SH-SY5Y (cell line): Measurements from ENCODE around the gene APLP1.

Experiments used
- GATA2 ChIP-seq: IDR thresholded peaks from 2 replicates; pipeline ENCODE4 v1.6.1; 2011; ENCODE audit warnings: mild to moderate bottlenecking, low read depth, low read length
- GATA3 ChIP-seq: IDR thresholded peaks from 2 replicates; pipeline ENCODE4 v1.6.1; 2011; ENCODE audit warnings: low read depth, mild to moderate bottlenecking, low read length, moderate library complexity

Gene APLP1

GRCh38 chr19:35846038-35846668 lies 22.2 kb upstream of the APLP1 start:
- TF ChIP-seq GATA2, result no peak
- no peak for TF ChIP-seq GATA3

GRCh38 chr19:35847911-35848310 lies 20.5 kb upstream of the APLP1 start:
- TF ChIP-seq GATA3 (no peak), GATA2 (no peak)

- TF ChIP-seq GATA2 (no peak), GATA3 (no peak)
Observed at GRCh38 chr19:35848486-35848885, 19.9 kb upstream of the APLP1 start.

DNA sequence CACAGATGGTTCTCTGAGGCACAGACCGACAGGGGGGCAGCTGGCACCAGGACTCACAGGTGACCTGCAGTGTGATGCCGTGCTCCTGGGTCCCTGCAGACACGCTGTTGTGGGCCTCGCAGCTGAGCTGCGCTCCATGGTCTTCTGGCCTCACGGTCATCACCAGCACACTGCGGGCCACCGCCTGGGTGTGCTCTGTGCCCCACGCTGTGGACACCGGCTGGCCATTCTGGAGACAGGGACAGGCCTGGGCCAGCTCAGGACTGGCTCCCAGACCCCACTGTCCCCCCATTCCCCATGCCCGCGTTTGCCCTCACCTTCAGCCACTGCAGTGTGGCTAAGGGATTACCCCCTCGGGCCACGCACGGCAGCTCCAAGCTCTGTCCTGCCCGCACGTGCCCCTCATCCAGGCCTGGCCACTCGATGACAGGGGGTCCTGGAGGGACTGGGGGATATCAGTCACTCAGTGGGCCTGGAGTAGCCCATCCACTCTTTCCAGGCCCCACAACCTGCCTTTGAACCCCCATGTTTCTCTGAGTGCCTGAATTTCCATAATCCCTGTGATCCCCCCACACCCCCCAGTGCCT lies 19.4 kb upstream of the APLP1 start:
- TF ChIP-seq GATA3, result no peak
- no peak for TF ChIP-seq GATA2

DNA sequence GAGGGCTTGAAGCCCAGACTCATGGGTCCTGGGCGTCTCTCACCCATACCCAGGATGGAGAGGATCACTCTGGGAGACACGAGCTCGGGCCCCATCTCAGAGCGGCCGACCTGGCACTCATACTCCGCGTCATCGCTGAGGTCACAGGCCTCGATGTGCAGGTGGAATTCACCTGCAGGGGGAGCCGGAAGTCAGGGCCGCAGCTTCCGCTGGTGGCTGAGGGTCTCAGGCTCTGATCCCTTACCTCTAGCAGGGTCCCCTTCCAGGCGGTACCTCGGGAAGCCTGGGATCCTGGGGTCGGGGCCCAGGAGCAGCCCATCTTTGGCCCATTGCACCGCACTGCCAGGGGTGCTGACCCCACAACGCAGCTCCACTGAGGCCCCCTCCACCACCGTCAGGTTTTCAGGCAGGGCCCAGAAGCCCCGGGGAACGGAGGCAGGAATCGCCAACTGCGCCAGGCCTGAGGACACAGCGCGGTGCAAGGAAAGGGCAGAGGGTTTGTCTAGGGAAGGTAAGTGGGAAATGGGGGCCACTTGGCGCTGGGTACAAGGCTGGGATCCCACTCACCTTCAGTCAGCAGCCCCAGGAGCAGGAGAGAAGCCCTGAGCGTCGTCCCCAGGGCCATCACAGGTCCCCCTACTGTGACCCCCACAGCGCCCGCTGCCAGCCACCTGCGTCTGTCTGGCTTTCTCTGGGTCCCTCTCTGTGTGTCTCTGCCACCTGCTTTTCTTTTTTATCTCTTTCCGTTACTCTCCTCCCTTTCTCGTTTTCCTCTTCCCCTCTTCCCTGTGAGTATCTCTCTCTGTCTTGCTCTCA lies 17.0 kb upstream of the APLP1 start:
- no peak for TF ChIP-seq GATA2
- no peak for TF ChIP-seq GATA3

- TF ChIP-seq GATA2 (no peak), GATA3 (no peak)
Observed at GRCh38 chr19:35852029-35852780, 16.2 kb upstream of the APLP1 start, which contains the start of gene NPHS1. Gene NPHS1 (minus strand): TSS chr19:35852504. CDS start chr19:35851837, 667 bp downstream.

- TF ChIP-seq GATA3, result no peak
- no peak for TF ChIP-seq GATA2
Observed at GRCh38 chr19:35853038-35853756, 15.2 kb upstream of the APLP1 start.

DNA sequence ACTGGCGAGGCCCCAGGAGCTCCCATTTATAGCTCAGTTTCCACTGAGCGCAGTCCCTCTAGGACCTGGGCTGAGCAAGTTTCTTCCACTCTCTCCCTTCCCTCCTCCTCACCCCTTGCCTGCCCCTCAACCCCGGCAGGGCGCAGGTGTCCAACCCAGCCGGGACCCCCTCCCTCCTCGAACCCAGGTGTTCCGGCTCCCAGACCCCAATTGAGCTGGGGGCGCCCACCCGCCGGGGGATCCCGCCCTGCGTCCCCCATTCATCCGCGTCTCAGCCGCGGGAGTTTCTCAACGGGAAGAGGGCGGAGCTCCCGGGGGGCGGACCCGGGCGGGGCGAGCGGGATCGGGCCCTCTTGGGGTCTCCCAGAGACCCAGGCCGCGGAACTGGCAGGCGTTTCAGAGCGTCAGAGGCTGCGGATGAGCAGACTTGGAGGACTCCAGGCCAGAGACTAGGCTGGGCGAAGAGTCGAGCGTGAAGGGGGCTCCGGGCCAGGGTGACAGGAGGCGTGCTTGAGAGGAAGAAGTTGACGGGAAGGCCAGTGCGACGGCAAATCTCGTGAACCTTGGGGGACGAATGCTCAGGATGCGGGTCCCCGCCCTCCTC lies 11.7 kb upstream of the APLP1 start, which contains the start of gene KIRREL2:
Gene KIRREL2, plus strand, starts transcription at position 366 of the 604 bp plus-strand sequence. Its CDS starts 209 bp downstream, at position 575.
- no peak for TF ChIP-seq GATA2
- no peak for TF ChIP-seq GATA3

DNA sequence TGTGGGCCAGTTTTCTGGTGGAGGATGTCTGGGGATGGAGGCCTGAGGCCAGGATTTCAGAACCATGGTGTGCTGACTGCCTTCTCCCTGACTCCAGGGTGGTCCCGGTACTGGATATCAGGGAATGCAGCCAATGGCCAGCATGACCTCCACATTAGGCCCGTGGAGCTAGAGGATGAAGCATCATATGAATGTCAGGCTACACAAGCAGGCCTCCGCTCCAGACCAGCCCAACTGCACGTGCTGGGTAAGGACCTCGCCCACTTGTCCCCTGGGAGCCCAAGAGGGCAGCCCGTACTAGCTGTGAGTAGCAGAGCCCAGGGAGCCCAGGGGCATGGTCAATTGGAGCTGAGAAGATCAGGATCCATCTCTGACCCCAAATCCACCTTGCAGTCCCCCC lies 10.1 kb upstream of the APLP1 start:
- no peak for TF ChIP-seq GATA2
- no peak for TF ChIP-seq GATA3

DNA sequence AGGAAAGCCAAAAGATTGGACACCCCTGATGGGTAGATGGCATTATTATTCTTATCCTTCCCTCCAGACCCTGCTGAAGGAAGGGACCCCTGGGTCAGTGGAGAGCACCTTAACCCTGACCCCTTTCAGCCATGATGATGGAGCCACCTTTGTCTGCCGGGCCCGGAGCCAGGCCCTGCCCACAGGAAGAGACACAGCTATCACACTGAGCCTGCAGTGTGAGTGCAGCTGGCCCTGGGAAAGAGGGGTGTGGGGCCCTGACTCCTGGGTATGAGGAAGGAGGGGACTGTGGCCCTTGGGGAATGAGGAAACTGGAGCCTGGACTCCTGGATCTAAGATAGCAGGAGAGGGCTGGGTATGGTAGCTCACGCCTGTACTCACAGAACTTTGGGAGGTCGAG lies 9.0 kb upstream of the APLP1 start:
- TF ChIP-seq GATA3 (no peak), GATA2 (no peak)

DNA sequence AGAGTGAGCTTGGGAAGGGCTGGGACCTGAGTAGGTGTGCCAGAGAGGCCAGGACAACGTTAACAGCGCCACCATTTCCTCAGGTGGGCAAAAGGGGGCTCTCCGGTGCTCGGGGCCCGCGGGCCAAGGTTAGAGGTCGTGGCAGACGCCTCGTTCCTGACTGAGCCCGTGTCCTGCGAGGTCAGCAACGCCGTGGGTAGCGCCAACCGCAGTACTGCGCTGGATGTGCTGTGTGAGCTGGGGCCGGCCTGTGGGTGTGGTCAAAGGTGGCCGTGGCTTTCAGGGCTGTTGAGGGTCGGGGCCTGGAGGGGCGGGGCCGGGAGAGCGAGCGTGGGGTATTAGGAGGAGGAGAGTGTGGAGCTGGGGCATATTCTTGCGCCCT lies 7.9 kb upstream of the APLP1 start:
- TF ChIP-seq GATA3, result no peak
- TF ChIP-seq GATA2, result no peak

- no peak for TF ChIP-seq GATA3
Observed at GRCh38 chr19:35860818-35861639, 7.3 kb upstream of the APLP1 start.
